NCI-H2107 treated with DMSO at 0.1 percent for 48 hours (cell line): ENCODE results near the gene KRT85.
"Not testable (repeated sequence)": the region's sequence is repeated elsewhere in the genome, so short reads cannot be mapped to it uniquely, and the experiment has no call there.

Source experiments
- DNase-seq: peaks from one replicate; lab custom pipeline; 2025; ENCODE audit not compliant: unreplicated experiment; lab: John Stamatoyannopoulos, UW

Gene KRT85

GRCh38 chr12:52366738-52367485 lies at the start of gene KRT85:
TSS of gene KRT85 (minus strand) at chr12:52367481. CDS start at chr12:52367405, 76 bp downstream.
- DNase-seq = no peak

- DNase-seq = no peak
Measured at GRCh38 chr12:52416795-52417194, 49.5 kb upstream of the KRT85 start.

DNA sequence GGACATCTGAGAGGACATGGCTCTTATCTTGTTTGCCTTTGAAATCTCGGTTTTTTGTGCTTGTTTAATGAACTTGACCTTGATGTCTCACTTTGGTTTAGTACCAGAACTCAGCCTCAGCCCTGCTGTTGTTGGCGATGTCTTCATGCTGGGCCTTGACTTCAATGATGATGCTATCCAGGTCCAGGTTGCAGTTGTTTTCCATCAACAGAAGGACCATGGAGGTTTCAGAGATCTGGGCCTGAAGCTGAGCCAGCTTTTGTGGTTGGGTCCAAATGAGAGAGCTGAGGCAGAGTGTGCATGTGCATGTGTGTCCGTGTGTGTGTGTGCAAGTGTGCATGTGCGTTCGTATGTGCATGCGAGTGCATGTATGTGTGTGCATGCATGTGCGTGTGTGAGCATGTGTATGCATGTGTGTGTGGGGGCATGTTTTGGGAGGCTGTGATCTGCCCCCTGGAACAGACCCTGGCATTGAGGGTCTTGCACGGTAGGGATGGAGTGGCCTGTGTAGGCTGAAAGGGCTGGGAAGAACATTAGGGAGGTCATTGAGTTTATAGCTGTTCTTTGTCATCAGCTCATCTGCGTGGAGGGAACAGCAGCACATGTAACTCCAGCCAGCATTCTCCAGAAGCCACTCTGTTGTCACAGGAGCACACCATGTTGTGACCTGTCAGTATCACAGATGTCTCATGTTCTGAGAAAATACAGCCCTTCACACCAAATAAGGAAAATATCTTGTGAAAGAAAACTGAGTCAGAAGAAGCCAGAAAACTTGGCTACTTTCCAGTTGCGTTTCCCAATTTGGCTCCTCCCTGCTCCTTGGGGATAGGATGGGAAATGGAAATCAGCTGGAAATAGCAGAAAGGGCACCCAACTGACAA lies 48.8 kb upstream of the KRT85 start:
- no peak for DNase-seq

DNA sequence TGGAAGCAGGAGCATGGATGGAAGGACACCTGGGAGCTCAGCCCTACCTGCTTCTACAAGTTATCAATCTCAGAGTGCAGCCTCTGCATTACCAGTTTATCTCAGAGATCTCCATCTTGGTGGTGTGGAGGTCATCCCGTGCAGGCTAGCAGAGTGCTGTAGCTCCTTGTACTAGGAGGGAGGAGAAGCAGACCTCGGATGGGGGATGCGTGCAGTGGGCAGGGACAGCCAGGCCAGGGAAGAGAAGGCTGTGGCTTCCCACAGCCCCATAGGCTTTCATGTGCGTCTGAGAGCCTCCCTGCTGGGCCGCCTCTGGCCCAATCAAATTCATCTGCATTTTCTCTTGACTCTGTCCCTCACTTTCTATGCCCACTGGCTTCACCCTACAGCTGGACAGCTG lies 47.7 kb upstream of the KRT85 start:
- DNase-seq = no peak

GRCh38 chr12:52413782-52414345 lies 46.6 kb upstream of the KRT85 start:
- DNase-seq = no peak

DNA sequence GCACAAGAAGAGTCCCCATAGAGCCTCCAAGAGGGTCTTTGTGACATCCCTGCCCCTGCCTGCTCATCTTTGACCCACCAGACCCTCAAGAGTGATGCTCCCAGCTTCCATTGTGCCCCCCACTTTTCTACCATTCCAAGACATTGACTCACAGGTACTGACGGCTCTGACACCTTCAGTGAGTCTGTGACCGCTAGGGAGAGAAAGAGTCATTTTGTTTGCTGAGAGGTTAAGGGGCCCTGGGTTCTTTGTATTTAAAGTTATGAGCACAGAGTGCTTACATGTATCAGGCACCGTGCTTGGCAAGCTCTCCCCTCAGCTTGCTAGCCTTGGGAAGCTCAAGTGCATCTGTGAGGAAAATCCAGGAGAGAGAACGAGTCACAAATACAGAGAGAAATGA lies 45.9 kb upstream of the KRT85 start:
- DNase-seq = no peak

GRCh38 chr12:52411815-52412214 lies 44.5 kb upstream of the KRT85 start:
- no peak for DNase-seq

- DNase-seq = not testable (repeated sequence)
Measured at GRCh38 chr12:52410589-52411248, 43.4 kb upstream of the KRT85 start.

- no peak for DNase-seq
Measured at GRCh38 chr12:52407918-52408317, 40.6 kb upstream of the KRT85 start.

DNA sequence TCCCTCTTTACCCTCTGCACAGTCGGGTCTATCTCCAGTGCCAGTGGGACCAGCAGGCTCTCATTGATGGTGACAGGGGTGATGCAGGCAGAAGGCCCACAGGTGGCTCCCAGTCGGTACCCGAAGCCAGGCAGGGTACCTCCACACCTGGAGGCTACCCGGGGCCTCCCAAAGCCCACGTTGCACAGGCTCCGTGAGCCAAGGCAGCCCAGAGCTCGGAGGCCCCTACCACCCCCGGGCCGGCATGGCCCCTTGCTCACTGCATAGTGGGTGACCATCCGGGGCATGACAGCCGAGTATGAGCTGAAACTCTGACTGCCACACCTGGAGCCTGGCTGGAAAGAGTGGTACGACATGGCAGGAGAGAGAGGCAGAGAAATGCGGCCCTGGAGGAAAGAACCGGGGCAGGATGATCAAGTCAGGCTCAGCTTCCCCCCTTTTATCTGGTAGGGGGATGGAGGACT lies 38.7 kb upstream of the KRT85 start, which contains the start of gene KRT82:
TSS of gene KRT82 (minus strand) at position 414 of the 464 bp plus-strand sequence. CDS start at position 356, 58 bp downstream.
- no peak for DNase-seq

DNA sequence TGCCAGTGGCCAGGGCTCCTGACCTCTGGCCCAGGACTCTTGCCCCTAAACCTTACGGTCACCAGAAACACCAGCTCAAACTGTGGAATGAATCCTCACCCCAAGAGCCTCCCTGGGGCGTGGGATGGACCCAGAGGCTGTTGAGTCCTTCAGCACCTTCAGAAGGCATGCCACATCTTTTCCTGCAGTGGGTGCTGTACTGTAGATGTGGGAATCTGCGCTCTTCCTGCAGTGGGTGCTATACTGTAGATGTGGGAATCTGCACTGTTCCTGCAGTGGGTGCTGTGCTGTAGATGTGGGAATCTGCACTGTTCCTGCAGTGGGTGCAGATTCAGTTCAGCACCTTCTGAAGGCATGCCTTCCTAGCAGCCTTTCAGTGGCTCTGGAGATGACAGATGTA lies 37.7 kb upstream of the KRT85 start:
- no peak for DNase-seq

GRCh38 chr12:52403561-52403960 lies 36.3 kb upstream of the KRT85 start:
- DNase-seq = no peak

- peak; percentile 35 for DNase-seq
Measured at GRCh38 chr12:52402873-52403540, 35.7 kb upstream of the KRT85 start.

DNA sequence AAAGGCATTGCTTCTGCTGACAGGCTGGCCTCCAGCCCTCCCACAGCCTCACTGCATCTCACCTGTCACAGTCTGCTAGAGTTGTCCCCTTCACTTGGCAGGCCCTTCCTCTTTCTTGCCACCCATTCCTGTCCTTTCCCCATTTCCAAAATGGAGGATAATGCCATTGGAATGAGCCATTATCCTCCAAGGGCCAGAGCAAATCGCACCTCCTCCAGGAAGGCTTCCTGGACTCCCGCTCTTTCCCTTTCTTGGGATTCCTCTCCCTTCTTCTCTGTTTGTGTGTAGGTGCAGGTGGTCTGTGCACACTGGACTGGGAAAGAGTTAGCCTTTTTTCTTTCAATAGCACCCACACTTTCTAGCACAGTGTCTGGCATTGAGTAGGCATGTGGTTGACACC lies 35.1 kb upstream of the KRT85 start:
- no peak for DNase-seq

- no peak for DNase-seq
Measured at GRCh38 chr12:52401926-52402325, 34.6 kb upstream of the KRT85 start.

- no peak for DNase-seq
Measured at GRCh38 chr12:52401526-52401925, 34.2 kb upstream of the KRT85 start.

GRCh38 chr12:52400906-52401305 lies 33.6 kb upstream of the KRT85 start:
- no peak for DNase-seq

DNA sequence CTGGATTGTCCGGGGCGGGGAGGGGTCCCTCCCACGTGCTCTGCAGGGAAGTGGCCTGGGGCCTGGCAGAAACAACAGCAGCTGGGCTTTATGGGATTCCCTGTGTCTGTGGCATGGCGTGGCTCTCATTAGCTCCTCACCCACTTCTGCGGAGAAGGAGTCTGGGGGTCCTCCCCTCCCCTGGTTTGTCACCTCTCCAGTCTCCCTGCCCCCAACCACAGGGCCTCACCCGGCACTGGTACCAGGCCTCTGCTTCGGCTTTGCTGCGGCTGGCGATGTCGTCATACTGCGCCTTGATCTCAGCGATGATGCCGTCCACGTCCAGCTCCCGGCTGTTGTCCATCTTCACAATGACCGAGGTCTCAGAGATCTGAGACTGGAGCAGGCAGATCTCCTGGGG lies 32.5 kb upstream of the KRT85 start:
- DNase-seq = no peak

DNA sequence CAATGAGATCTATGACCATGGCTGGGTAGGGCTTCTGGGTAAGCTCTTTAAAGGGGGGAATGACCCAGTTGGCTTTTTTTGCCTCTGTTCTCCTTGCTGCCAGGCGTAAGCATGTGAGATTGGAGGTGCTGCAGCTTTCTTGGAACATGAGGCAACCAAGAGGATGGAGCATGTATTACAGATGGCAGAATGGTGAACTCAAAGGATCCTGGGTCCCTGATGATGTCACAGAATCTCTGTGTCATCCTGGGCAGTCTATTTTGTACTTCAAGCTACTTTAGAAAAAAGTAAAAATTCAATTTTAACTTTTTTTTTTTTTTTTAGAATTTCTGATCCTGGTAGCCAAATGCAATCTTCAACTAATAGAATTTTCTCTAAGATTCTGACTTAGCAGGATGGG lies 30.9 kb upstream of the KRT85 start:
- no peak for DNase-seq

DNA sequence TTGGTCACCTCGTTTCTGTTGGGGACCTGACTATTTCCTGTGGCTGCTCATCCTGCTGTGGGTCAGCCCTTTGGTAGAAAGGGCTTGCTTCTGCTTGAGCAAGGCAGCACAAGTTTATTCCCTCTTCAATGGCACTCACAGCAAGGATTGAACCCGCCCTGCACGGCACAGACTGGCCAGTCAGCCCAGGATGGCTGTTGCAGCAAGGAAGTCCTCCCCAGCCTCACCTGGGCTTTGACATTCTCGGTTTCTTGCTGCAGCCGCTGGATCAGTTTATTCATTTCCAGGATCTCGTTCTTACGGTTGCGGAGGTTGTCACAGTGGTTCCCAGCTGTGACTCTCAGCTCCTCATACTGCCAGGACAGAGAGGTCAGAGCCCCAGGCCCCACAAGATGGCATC lies 29.4 kb upstream of the KRT85 start:
- no peak for DNase-seq
